ENCODE measurements around the gene IQCH.
"Not testable (repeated sequence)": the region's sequence is repeated elsewhere in the genome, so short reads cannot be mapped to it uniquely, and the experiment has no call there.

Gene IQCH

DNA sequence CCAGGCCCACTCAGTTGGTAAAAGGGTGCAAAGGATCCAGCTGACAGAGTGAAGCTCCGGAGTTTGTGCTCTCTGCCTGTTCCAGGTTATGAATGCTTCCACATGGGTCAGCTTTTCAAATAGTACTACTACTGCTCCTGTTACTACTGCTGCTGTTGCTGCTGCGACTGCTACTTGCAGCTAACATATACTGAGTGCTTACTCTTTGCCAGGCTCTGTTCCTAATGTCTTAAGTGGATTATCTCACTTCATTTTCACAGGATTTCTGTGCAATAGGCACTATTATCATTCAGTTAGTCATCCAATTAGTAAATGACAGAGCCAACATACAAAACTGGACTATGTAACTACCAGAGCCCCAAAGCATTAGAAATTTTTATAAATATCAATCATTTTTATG lies 106.5 kb downstream of the IQCH start:
- DNase-seq: no peak

DNA sequence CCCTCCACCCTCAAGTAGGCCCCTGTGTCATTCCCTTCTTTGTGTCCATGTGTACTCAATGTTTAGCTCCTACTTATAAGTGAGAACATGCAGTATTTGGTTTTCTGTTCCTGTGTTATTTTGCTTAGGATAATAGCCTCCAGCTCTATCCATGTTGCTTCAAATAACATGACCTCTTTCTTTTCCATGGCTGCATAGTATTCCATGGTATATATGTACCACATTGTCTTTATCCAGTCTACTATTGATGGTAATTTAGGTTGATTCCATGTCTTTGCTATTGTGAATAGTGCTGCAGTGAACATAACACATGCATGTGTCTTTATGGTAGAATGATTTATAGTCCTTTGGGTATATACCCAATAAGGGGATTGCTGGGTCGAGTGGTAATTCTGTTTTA lies 109.1 kb downstream of the IQCH start:
- not testable (repeated sequence) for DNase-seq

DNA sequence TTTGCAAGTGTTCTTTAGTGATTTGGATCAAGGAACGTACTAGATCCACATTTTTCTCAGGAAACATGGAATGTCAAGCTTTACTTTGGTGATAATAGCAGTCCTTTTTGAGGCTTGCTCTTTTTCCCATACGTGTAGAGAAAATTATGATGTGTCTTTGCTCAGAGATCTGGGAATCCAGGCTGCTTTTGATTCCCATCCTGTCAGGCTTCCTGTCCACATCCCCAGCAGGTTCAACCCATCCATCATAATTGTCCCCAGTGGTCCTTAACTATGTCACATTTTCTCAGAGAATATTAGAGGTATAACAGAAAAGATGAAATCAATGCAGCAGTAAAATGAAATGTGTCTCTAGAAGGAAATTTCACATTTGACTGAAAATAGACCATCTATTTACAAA lies 111.4 kb downstream of the IQCH start:
- DNase-seq: no peak

DNA sequence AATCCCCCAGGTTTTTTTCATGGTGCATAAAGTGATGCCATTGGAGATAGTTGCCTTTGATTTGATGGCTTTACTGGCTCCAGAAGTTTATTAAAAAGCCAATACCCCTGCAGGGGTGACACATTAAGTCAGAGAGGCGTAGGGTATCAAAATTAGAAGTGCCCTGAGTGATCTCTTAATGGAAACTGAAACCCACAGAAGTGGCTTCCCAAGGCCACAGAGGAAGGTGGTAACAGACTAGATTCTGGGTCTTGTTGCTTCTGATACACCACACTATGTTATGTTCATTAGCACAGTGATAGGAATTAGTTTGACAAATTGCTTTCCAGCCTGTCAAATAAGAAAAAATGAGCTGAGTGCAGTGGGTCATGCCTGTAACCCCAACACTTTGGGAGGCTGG lies 112.3 kb downstream of the IQCH start:
- no peak for DNase-seq

DNA sequence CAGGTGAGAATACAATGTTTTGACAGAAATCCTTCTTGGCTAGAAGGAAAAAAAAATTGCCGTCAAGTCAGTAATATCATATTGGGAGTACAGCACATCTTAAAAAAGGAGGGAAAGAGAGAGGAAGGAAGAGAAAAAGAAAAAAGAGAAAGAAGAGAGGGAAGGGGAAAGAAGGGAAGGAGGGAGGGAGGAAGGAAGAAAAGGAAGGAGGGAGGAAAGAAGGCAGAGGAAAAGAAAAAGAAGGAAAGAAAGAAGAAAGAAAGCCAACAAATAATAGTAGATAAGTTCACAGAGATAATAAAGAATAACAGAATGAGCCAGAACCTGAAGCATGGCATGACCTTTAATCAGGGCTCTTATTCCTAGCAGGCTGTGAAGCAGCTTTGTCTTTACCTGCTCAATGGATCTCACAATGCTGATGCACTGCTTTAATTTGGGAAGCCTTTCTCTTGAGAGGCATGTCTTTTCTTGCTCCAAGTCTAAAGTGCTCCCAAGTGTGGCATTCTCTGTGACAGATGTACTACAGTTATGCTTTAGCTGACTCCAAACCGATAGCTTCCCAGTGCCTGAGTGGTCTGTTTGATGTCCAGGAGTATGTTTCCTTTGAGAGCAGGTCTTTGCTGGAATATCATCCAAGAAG lies 114.9 kb downstream of the IQCH start:
- no peak for DNase-seq

DNA sequence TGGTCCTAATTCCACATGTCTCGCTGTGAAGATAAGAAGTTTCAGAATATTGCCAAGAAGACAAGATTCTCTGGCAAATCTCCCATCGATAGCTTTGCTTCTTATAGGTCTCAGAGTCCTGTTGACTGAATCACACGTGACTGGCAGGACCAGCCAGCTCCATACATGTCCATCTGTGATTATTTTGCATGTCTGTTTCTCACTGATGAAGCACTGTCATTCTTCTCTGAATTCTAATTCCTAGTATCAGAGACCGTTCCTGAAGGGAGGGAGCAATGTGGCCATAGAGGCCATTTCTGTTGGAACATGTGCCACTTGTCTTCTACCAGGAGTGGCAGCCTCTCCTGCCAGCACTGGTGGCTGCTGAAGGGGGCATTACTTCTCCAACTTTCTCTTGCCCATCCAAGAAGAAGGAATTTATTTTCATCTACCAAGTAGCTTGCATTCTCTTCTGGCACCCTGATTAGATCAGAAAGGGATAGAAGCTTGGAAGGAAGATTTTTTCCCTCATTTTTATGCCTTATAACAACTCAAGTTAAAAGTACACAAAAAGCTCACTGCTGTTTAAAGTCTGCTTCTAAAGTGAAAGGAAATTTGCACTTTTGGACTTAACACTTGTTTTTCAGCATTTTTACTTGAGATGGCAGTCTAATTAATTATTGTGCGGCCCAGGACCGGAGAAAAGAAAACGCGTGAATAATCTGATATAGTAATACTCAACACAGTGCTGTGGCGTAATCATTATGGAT lies 115.8 kb downstream of the IQCH start:
- no peak for DNase-seq

DNA sequence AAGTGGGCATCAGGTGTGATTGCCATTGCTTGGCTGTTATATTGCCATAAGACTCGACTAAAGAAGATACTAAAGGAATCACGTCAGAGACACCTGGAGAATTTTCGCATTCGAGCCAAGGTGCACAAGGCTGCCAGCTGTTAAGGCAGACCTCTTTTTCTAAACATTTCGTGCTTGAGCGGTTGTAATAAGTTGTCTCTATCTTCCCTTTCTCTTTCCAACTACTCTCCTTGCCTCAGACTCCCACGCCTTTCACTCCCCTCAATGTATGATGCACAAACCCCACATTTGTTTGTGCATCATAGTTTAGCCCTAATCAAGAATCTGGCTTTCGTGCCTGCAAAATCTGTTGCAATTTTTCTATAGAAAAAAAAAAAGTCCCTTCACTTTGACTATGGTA lies 118.0 kb downstream of the IQCH start:
- DNase-seq: no peak

DNA sequence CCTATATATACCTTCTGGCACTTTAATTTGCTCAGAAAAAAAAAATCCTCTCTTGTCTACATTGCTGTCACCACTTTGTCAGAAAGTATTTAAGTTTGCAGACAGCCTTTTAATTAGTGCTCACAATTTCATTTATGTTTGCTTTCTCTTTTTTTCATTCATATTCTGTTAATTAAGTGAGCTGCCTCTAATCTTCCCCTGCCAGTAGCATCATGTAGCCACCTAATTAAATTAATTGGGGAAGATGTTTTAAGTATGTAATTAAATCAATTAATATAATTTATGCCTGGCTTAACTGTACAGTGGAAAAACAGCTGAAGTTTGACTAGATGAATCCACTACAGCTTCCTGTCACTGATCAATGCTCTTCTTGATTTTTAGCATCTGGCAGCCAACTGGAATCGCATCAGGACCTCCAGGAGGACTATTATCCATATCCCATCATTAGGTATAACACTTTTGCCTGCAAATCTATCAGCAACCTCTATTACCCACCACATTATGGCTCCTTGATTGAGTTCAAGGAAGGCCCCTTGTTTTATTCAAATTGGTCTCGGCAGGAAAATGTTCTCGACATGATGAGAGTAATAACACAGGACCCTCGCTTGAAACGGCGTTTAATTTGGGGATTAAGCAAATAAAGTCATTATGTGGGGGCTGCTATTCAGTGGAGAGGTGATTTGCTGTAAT lies 118.5 kb downstream of the IQCH start:
- DNase-seq: no peak

DNA sequence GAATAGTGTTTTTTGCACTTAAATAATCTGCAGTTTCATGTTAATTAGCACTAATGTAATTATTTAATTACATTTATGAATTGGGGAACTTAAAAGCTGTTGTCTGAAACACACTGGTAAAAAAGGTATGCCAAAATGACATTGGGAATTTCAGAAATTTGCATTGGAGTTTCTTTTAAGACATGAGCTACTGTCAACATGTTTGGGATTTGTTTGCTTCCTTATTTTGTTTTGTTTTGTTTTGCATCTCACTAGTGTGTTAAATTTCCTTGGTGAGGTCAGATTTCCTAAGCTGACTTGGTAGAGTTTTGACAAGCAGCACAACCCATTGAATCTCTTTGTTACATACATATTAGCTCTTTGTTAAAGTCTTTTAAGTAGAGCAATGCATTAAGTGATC lies 119.4 kb downstream of the IQCH start:
- no peak for DNase-seq

DNA sequence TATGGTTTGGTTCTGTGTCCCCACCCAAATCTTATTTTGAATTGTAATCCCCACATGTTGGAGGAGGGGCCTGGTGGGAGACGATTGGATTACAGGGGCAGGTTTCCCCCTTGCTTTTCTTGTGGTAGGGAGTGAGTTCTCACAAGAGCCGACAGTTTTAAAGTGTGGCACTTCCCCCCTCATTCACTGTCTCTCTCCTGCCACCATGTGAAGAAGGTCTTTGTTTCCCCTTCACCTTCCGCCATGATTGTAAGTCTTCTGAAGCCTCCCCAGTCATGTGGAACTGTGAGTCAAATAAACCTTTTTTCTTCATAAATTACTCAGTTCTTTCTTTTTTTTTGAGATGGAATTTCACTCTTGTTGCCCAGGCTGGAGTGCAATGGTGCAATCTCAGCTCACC lies 124.9 kb downstream of the IQCH start:
- DNase-seq: no peak

DNA sequence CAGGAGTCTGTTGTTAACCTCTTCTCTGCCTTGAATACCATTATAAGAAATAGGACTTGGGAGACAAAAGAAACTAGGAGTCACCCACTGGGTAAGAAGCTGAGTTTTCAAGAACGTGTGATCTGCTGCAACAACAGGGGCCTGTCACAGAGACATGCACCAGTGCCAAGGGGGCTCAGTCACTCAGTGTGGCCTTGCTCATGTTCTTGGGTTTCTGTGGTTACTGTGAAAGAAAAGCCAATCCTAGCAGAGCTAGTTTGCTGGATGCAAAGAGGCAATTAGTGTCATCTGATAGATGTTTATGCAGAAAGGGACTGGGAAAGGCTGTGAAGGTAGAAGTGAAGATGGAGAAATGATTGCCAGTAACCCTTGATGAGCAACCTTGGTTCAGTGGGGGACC lies 126.3 kb downstream of the IQCH start:
- DNase-seq: no peak

DNA sequence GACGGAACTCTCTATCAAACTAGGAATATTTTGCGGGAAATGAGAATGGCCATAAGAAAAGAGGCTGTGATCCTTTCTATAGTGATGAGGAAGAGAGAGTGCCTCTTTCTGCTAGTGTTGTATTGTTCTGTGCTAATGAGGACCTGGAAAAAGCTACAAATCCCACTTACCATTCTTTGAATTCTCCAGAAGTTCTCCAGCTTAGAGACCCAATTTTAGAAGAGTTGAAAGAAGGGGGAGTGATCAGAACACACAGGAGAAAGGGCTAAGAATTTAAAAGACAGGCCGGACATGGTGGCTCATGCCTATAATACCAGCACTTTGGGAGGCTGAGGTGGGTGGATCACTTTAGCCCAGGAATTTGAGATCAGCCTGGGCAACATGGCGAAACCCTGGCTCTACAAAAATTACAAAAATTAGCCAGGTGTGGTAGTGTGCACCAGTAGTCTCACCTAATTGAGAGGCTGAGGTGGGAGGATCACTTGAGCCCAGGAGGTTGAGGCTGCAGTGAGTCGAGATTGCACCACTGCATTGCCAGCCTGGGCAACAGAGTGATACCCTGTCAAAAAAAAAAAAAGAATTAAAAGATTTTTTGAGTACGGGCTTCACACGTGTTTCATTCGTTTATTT lies 126.9 kb downstream of the IQCH start:
- DNase-seq: no peak

DNA sequence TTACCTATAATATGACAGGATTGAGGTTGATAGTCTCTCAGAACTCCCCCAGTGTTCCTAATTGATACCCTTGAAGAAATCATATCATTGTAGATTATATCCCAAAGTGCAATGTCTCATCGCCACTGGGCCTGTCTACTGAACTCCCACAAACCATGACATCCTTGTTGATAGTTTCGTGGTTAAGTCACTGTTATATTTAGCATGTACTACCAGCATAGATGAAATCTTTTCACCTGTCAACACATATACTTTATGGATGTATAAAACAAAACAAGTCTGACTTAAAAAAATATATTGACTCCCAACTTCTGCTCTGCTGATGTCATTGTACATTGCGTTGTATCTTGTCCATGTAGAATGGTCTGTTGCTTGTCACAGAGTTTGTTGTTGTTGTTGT lies 128.1 kb downstream of the IQCH start:
- no peak for DNase-seq

DNA sequence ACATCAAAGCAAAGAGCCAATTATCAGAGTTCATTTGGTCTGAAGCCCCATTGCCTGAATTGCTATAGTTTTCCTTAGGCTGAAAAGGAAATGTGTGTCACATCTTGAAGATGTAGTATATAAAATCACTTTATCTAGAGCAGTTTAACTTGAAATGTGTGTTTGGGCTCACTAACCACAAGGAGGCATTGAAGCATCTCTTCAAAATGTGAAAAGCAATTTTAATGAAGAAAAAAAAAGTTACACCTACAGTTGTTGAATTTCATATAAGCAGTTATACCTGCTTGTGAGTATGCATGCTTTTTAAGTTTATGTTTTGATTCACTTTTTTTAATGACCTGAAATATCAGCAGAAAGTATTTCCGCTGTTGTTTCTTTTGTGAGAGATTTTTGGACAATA lies 129.3 kb downstream of the IQCH start:
- DNase-seq: no peak

DNA sequence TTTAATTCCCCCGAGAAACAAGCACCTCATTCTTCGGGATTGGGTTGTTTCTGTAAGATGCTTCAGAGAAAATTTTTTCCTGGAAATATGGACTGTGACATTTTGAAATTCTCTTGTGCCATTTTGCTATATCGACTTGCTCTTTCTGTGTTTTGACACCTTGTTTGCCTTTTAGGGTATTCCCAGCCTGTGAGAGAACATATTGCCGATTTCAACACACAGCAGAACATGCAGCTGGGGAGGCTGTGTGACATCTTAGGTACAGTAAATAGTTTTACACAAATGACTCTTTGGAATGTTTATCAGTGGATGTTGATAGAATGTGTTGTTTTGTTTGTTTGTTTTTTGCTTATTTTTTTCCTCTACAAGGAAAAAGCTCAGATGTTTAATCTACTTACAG lies 130.2 kb downstream of the IQCH start:
- no peak for DNase-seq

DNA sequence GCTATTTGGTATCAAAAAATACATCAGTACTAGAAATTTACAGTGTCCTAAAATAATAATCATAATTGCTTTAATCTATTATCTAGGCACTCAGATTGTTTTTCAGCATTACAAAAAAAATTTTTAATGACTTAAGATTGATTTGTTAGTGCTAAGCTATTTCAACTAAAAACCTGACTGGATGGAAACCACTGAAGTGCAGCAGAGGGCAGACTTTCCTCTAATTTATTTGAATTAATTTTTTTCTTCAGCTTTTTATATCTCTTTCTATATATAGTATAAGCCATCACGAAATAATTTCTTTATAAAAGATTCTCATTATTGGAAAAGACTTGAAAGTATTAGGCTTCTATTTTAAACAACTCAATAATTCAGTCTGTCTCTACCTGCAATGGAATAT lies 131.4 kb downstream of the IQCH start:
- no peak for DNase-seq

DNA sequence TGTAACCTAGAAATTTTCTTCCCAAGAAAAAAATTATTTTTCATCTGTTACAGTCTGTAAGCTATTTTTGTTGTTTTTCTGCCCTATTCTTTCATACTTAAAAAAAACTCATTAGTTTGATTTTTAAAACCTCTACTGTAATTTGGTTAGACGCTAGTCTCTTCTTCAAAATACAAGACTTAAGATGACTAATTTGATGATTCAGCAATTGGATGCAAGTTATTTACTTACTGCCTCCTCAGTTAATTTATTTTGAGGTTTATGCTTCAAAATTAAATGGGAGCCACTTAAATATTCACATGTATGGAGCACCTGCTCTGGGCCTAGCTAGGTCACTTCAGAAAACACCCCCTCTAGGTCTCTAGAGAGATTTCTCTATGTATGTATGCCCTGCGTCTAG lies 132.4 kb downstream of the IQCH start:
- no peak for DNase-seq

DNA sequence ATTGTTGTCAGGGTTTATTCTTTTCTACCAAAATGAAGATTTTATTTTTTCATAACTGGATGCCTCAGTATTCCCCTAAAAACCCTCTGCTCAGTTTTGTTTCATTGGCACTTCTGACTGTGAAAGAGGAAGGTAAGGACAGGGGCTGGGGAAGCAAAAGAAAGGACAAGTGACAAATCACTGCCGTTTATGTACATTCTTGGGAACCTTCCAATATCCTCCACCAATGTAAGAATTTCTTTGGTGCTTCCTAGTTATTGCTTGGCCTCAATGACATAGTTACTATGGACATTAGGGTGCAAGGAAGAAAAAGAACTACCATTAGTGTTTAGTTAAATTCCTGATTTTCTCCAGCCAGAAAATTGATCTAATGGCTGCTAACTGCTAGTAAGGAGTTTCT lies 135.4 kb downstream of the IQCH start:
- DNase-seq: no peak

DNA sequence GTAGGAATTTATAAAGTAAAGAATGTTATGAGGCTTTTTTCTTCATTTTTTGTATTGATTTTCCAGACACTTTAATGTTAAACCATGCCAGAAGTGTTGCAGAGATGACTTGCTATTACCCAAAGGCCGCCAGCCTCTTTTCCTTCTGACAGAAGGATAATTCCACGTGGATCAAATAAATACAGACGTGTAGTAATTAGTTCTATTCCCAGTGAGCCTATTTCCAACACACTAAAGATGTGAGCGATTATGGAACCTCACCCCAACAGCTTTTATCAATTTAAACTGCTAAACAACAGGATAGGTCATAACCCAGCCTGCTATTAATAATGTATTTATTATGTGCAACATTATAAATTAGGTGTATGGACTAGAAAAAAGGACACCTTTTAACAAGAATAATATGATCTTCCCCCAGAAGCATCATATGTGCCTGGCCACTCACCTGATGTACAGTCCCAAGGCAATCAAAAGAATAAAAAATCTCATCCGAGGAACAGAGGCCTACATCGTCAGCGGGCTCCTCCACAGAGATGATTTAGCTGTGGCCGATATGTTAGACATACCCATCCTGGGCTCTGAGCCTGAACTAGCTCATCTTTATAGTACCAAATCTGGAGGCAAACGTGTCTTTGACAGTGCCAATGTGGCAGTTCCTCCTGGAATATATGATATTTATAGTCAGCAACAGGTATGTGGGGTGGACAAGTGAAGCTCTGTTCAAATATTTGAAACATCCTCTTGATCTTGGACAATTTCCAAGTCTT lies 140.5 kb downstream of the IQCH start:
- DNase-seq: no peak

DNA sequence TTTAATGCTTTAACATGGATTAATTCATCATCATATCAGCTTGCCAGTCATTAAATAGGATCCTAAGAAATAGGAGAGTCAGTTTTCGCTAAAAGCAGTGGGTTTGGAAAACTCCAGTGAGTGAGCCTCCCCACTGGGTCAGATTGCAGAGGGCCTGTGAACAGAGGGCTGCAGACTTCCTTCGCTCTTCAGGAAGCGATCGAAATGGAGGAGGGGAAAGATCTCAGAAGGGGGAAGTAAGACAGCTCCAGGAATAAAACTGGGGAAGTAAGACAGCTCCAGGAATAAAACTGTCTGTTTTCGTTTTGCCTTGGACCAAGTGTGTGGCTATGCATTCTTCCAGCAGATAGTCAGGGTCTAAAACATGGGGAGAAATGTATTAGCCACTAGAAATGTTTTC lies 141.5 kb downstream of the IQCH start:
- DNase-seq: no peak

DNA sequence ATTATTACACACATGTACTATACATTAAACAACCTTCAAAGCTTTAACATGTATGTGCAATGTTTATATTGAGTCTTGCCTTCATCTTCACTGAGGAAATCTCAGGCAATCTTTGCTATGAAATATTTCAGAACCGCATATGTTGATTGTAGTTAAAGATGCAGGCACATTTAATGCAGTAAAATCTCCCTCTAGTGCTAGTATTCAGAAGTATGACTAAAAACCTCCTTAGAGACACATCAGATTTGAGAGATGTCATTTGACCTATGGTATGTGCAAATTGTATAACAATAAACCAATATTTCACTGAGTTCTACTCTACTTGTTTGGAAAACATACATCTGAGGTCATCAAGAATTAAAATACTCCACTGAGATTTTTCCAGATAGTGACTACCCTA lies 142.6 kb downstream of the IQCH start:
- no peak for DNase-seq

DNA sequence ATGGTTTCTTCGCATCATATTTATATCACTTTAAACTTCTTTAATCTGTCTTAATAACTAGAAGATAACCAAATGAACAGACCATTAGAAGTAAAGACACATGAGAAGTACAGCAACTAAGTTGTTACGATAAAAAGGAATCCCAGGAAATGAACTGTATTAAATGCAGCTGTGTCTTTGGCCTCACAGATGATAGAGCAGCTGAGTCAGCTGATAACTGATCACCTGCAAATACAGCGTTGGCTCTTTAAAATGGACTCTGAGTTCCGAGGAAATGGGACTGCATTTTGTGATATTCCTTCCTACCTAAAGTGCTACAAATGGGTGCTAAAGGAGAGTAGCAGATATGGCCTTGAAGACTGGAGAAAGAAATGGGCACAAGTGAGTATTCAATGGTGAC lies 145.3 kb downstream of the IQCH start:
- no peak for DNase-seq

DNA sequence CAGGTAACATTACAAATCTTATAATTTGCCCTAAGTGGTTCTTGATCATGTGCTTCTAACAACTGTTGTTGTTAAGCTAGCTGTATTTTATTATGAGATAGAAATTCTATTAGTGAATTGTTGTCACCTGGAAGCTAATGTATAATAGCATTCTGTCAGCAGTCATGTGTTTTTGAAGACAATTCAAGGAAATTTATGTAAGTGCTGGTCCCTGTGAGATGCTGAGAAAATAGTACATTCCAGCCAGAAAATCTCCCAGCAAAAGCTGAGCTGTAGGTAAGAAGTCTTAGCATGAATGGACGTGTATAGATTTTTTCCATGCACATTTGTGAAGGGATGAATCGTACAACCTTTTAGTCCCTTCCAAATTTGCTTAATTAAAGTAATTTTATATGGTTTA lies 146.3 kb downstream of the IQCH start:
- no peak for DNase-seq

All from activated CD4-positive, alpha-beta T cell treated with anti-CD3 and anti-CD28 coated beads, Interleukin-2, amount 50 U/mL, for 1 hour (primary cell).